Esophagus muscularis mucosa (tissue), 4 donors: ENCODE data around the gene EBF3. TPM values are rescaled to one million over a fixed set of nuclear protein-coding genes. Genes with fewer than 3 reads are reported as not detected.

Experiments
- DNase-seq: peaks from one replicate; pipeline ENCODE4 v3.0.0-alpha.2; 2017; ENCODE audit errors: extremely low spot score
- H3K27ac ChIP-seq, 4 donors: fragments of 200-600 bp; sonication (generic); replicated peaks in 1 of 4; 1 replicate in 3 of 4; 2 replicates in 1 of 4; pipeline ENCODE4 v1.5.1; 2016 to 2019; ENCODE audit warnings: mild to moderate bottlenecking in 1 of 4
- H3K27me3 ChIP-seq, 4 donors: fragments of 200-600 bp; sonication (generic); one replicate each; pipeline versions ENCODE4 v1.5.1 to v1.6.0; 2016 to 2019
- H3K36me3 ChIP-seq, 4 donors: fragments of 200-600 bp; sonication (generic); one replicate each; pipeline ENCODE4 v1.5.1; 2016 to 2019
- H3K4me1 ChIP-seq, 4 donors: fragments of 200-600 bp; sonication (generic); one replicate each; pipeline ENCODE4 v1.5.1; 2016 to 2019
- H3K4me3 ChIP-seq, 4 donors: fragments of 200-600 bp; sonication (generic); 1 replicate in 2 of 4; 2 replicates in 2 of 4; pipeline ENCODE4 v1.5.1; 2016 to 2019; ENCODE audit warnings: mild to moderate bottlenecking in 4 of 4, moderate library complexity in 1 of 4
- H3K9me3 ChIP-seq, 4 donors: fragments of 200-600 bp; sonication (generic); 1 replicate in 3 of 4; 2 replicates in 1 of 4; pipeline ENCODE4 v1.5.1; 2016 to 2019
- CTCF ChIP-seq, 3 experiments: fragments of 200-600 bp in 2 of 3; fragments of 450-650 bp in 1 of 3; sonication (generic) in 2 of 3; IDR thresholded peaks; one replicate each; pipeline ENCODE4 v1.5.1; 2017 to 2019; ENCODE audit warnings: antibody characterized with exemption in 3 of 3, mild to moderate bottlenecking in 2 of 3, moderate library complexity in 1 of 3
- EP300 ChIP-seq: sonication (generic); formaldehyde crosslinking; IDR thresholded peaks from one replicate; pipeline ENCODE4 v1.6.1; 2017; ENCODE audit warnings: antibody characterized with exemption
- POLR2A ChIP-seq: fragments of 450-650 bp; IDR thresholded peaks from one replicate; pipeline ENCODE4 v1.6.1; 2017; ENCODE audit warnings: antibody characterized with exemption, moderate library complexity, mild to moderate bottlenecking, low read depth
- POLR2AphosphoS5 ChIP-seq, 2 donors: sonication (generic); formaldehyde crosslinking; IDR thresholded peaks; one replicate each; pipeline ENCODE4 v1.6.1; 2017; ENCODE audit warnings: antibody characterized with exemption in 2 of 2
- WGBS: methylation state at CpG from one replicate; pipeline ENCODE4 v1.1.5; 2018; 5-methylcytosine and 5-hydroxymethylcytosine counted together
- intact Hi-C: fragments of 100-400 bp; cut with DNase I; formaldehyde crosslinking; loops from one replicate; pipeline ENCODE4 v1.15.1; 2023
- total RNA-seq, 4 donors: library from RNA; depleted of rRNA; stranded (reverse); fragments of >200 nt; gene quantifications; one replicate each; pipeline versions ENCODE4 v1.1.0 to v1.2.1, GENCODE V29; 2016

Gene EBF3
- total RNA-seq, 4 donors from 2014 or later = 2.9 to 7.3 (median 5.2) TPM

GRCh38 chr10:129866894-129867293, 97.2 kb downstream of the EBF3 start:
- Histone ChIP-seq H3K4me3 (no peak overlapping the region), H3K36me3 (peaks cover 0 to 57% (median 6%) of the 10 kb centered on the region in 4 donors), H3K9me3 (no peaks in the 10 kb centered on the region), H3K4me1 (peaks cover 0 to 13% (median 13%) of the 10 kb centered on the region in 4 donors), H3K27me3 (no peaks in the 10 kb centered on the region), H3K27ac (no peak overlapping the region)
- TF ChIP-seq CTCF (IDR thresholded peaks at IDR 0.05) (no peak), POLR2A (no peak), POLR2AphosphoS5 (IDR thresholded peaks at IDR 0.05) (no peak), EP300 (no peak)
- WGBS = 94% methylated on average over 14 of the region's 16 CpGs
- intact Hi-C loops = no loop called here
- no peak for DNase-seq

GRCh38 chr10:129865960-129866359, 98.1 kb downstream of the EBF3 start:
- no peaks in the 10 kb centered on the region for H3K9me3 ChIP-seq
- 90% methylated on average over 2 of the region's 2 CpGs for WGBS
- intact Hi-C loops = no loop called here
- no peak overlapping the region for H3K4me3 ChIP-seq
- peaks cover 0 to 58% (median 6%) of the 10 kb centered on the region in 4 donors for H3K36me3 ChIP-seq
- peaks cover 0 to 6% (median 5%) of the 10 kb centered on the region in 4 donors for H3K4me1 ChIP-seq
- DNase-seq = no peak
- H3K27ac ChIP-seq = no peak overlapping the region
- H3K27me3 ChIP-seq = no peaks in the 10 kb centered on the region
- no peak for TF ChIP-seq POLR2AphosphoS5 (IDR thresholded peaks at IDR 0.05)

- H3K9me3 ChIP-seq = no peaks in the 10 kb centered on the region
- peaks cover 0 to 2% (median 0%) of the 10 kb centered on the region in 4 donors for H3K27me3 ChIP-seq
- 90% methylated on average over 7 of the region's 7 CpGs for WGBS
- intact Hi-C loops = no loop called here
- DNase-seq = no peak
- TF ChIP-seq EP300 (no peak), POLR2A (no peak), CTCF (IDR thresholded peaks at IDR 0.05) (no peak), POLR2AphosphoS5 (IDR thresholded peaks at IDR 0.05) (no peak)
- H3K36me3 ChIP-seq = peaks cover 0 to 58% (median 6%) of the 10 kb centered on the region in 4 donors
- no peak overlapping the region for H3K27ac ChIP-seq
- peaks cover 0 to under 1% (median under 1%) of the 10 kb centered on the region in 4 donors for H3K4me1 ChIP-seq
- no peak overlapping the region for H3K4me3 ChIP-seq
Measured at GRCh38 chr10:129865413-129865812, 98.7 kb downstream of the EBF3 start.

- Histone ChIP-seq H3K4me1 (no peaks in the 10 kb centered on the region), H3K27ac (no peak overlapping the region), H3K9me3 (no peaks in the 10 kb centered on the region), H3K36me3 (peaks cover 0 to 59% (median 6%) of the 10 kb centered on the region in 4 donors), H3K4me3 (no peak overlapping the region), H3K27me3 (peaks cover 0 to 9% (median 0%) of the 10 kb centered on the region in 4 donors)
- 66% methylated on average over 8 of the region's 9 CpGs for WGBS
- intact Hi-C loops = no loop called here
- TF ChIP-seq POLR2A = no peak
- TF ChIP-seq POLR2AphosphoS5 (IDR thresholded peaks at IDR 0.05) = no peak
- no peak for TF ChIP-seq EP300
- no peak for TF ChIP-seq CTCF (IDR thresholded peaks at IDR 0.05)
- DNase-seq = no peak
Measured at GRCh38 chr10:129864601-129865126, 99.4 kb downstream of the EBF3 start.

- intact Hi-C loops = no loop called here
- WGBS = 100% methylated on average over 3 of the region's 4 CpGs
- Histone ChIP-seq H3K4me3 (no peak overlapping the region), H3K27me3 (peaks cover 0 to 9% (median 0%) of the 10 kb centered on the region in 4 donors), H3K4me1 (no peaks in the 10 kb centered on the region), H3K36me3 (peaks cover 0 to 53% (median 6%) of the 10 kb centered on the region in 4 donors), H3K27ac (no peak overlapping the region), H3K9me3 (no peaks in the 10 kb centered on the region)
- TF ChIP-seq CTCF (IDR thresholded peaks at IDR 0.05) = no peak
- DNase-seq = no peak
Measured at GRCh38 chr10:129864082-129864481, 100.0 kb downstream of the EBF3 start.
